Body of pancreas (tissue), 4 donors: Measurements from ENCODE around the gene RBM33. TPM values are rescaled to one million over a fixed set of nuclear protein-coding genes. Genes with fewer than 3 reads are reported as not detected.

Source experiments
- ATAC-seq: fragments of 150-250 bp; one replicate; pipeline ENCODE4 v1.9.1; 2016
- DNase-seq, 4 donors: peaks; one replicate each; pipeline ENCODE4 v3.0.0-alpha.2; 2019
- H3K27ac ChIP-seq, 4 donors: fragments of 200-600 bp; sonication (generic); 1 replicate in 3 of 4; 2 replicates in 1 of 4; pipeline versions ENCODE4 v1.5.1 to v1.6.1; 2016 to 2019; ENCODE audit warnings: mild to moderate bottlenecking in 1 of 4, mixed read lengths in 1 of 4, moderate library complexity in 1 of 4
- H3K27me3 ChIP-seq, 2 donors: fragments of 200-600 bp; sonication (generic); one replicate each; pipeline ENCODE4 v1.6.0; 2016; ENCODE audit warnings: mild to moderate bottlenecking in 1 of 2
- H3K36me3 ChIP-seq, 2 donors: fragments of 200-600 bp; sonication (generic); replicated peaks in 1 of 2; 2 replicates each; pipeline ENCODE4 v1.5.1; 2016; ENCODE audit warnings: low read depth in 2 of 2; ENCODE audit not compliant: insufficient read depth in 1 of 2
- H3K4me1 ChIP-seq: fragments of 200-600 bp; sonication (generic); one replicate; pipeline ENCODE4 v1.6.0; 2016
- H3K4me3 ChIP-seq, 2 donors: fragments of 200-600 bp; sonication (generic); 1 replicate in 1 of 2; 2 replicates in 1 of 2; pipeline ENCODE4 v1.5.1; 2016 to 2019
- H3K9me3 ChIP-seq, 3 donors: fragments of 200-600 bp; sonication (generic); 1 replicate in 2 of 3; 2 replicates in 1 of 3; pipeline ENCODE4 v1.5.1; 2016
- CTCF ChIP-seq, 7 experiments: fragments of 450-650 bp in 4 of 7; fragments of 200-600 bp in 3 of 7; sonication (generic) in 3 of 7; IDR thresholded peaks; one replicate each; pipeline ENCODE4 v1.5.1; 2016 to 2019; ENCODE audit warnings: antibody characterized with exemption in 7 of 7
- POLR2A ChIP-seq, 3 donors: fragments of 450-650 bp; IDR thresholded peaks; one replicate each; pipeline ENCODE4 v1.6.1; 2016; ENCODE audit warnings: antibody characterized with exemption in 3 of 3, mild to moderate bottlenecking in 2 of 3
- WGBS, 2 donors: methylation state at CpG; one replicate each; pipeline ENCODE4 v1.1.5; 2017; 5-methylcytosine and 5-hydroxymethylcytosine counted together
- intact Hi-C: fragments of 100-400 bp; cut with DNase I; formaldehyde crosslinking; loops from one replicate; pipeline ENCODE4 v1.15.1; 2023
- total RNA-seq, 2 donors: library from RNA; depleted of rRNA; stranded (reverse); fragments of >200 nt; gene quantifications; one replicate each; pipeline ENCODE4 v1.1.0, GENCODE V29; 2016

RBM33 gene
- total RNA-seq, 2 donors from 2014 or later, result 30.6 to 78.4 TPM

- 15 to 17% methylated on average over 16 of the region's 16 CpGs for WGBS, 2 donors
- H3K27ac ChIP-seq, result peak overlapping the region; percentile 87 to 96 (median 92)
- H3K4me3 ChIP-seq, result no peak overlapping the region
- ATAC-seq (peak; percentile 99), DNase-seq (peak; percentile 78 to 90 (median 82))
- TF ChIP-seq CTCF (IDR thresholded peaks at IDR 0.05), result peak in 4 of 7 experiments; percentile 11 to 25 (median 19)
- TF ChIP-seq POLR2A (IDR thresholded peaks at IDR 0.05), result peak in 2 of 3 donors; percentile 70 to 72
- H3K36me3 ChIP-seq, result no peaks in the 10 kb centered on the region
- no peaks in the 10 kb centered on the region for H3K9me3 ChIP-seq
- intact Hi-C loops, result no loop called here
- H3K27me3 ChIP-seq, result no peaks in the 10 kb centered on the region
- peaks cover 24% of the 10 kb centered on the region for H3K4me1 ChIP-seq
These were observed 25.5 kb upstream of the RBM33 start for GRCh38 chr7:155618708-155619633.

- intact Hi-C loops, result no loop called here
- 87 to 95% methylated on average over 7 of the region's 7 CpGs for WGBS, 2 donors
These were observed 24.7 kb upstream of the RBM33 start for GRCh38 chr7:155619634-155620271.

DNA sequence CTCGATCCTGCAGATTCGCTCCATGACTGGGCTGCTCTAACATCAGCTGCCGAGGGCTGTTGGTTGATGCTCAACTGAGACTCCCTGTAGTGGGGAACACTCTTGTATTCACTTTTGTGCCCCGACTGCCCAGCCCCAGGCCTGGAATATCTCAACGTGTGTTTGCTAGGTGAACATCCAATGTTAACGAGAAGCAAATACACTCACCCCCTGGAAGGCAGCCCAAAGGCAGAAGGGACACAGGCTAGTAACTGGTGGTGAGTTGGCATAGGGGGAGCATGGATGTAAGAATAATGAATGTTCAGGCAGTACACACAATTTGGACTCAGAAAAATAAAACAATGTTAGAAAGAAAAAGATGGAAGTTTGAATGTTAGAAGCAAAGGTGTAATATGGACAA is 24.0 kb upstream of the RBM33 start:
- H3K27me3 ChIP-seq, result no peaks in the 10 kb centered on the region
- ATAC-seq (no peak), DNase-seq (no peak)
- whole genome bisulfite sequencing, 2 donors, result 79 to 81% methylated on average over 6 of the region's 6 CpGs
- H3K27ac ChIP-seq, result peak overlapping the region in 2 of 4 donors; percentile 92
- H3K4me1 ChIP-seq, result peaks cover 24% of the 10 kb centered on the region
- no peaks in the 10 kb centered on the region for H3K9me3 ChIP-seq
- no peaks in the 10 kb centered on the region for H3K36me3 ChIP-seq
- TF ChIP-seq POLR2A (IDR thresholded peaks at IDR 0.05) (no peak), CTCF (IDR thresholded peaks at IDR 0.05) (no peak)
- no peak overlapping the region for H3K4me3 ChIP-seq
- intact Hi-C loops, result no loop called here

More at GRCh38 chr7:155619634-155620271, 24.7 kb upstream of the RBM33 start:
- Histone ChIP-seq H3K36me3 (no peaks in the 10 kb centered on the region), H3K4me3 (no peak overlapping the region), H3K27me3 (no peaks in the 10 kb centered on the region), H3K27ac (peak overlapping the region; percentile 87 to 96 (median 92)), H3K9me3 (no peaks in the 10 kb centered on the region), H3K4me1 (peaks cover 24% of the 10 kb centered on the region)
- TF ChIP-seq POLR2A (IDR thresholded peaks at IDR 0.05) (no peak), CTCF (IDR thresholded peaks at IDR 0.05) (no peak)
- DNase-seq (no peak), ATAC-seq (no peak)

GRCh38 chr7:155621418-155621980 is 23.0 kb upstream of the RBM33 start:
- Histone ChIP-seq H3K9me3 (no peaks in the 10 kb centered on the region), H3K27ac (no peak overlapping the region), H3K4me1 (peaks cover 24% of the 10 kb centered on the region), H3K36me3 (no peaks in the 10 kb centered on the region), H3K4me3 (no peak overlapping the region), H3K27me3 (no peaks in the 10 kb centered on the region)
- no peak for ATAC-seq
- no peak for DNase-seq
- TF ChIP-seq POLR2A (IDR thresholded peaks at IDR 0.05) (no peak), CTCF (IDR thresholded peaks at IDR 0.05) (no peak)
- 81 to 82% methylated on average over 10 of the region's 10 CpGs for WGBS, 2 donors
- intact Hi-C loops, result no loop called here
